ENCODE measurements around the gene CDYL2.
A peak's percentile ranks its signal among the peaks of the same experiment; 100 is the strongest.

The CDYL2 gene

GRCh38 chr16:80807906-80808305 is 3.5 kb upstream of the CDYL2 start:
- no peak overlapping the region for H3K4me3 ChIP-seq (ENCODE audit: low read depth, low read length)
- peak; percentile 43 for DNase-seq (ENCODE audit: low read depth)
- TF ChIP-seq CTCF (IDR thresholded peaks at IDR 0.05; ENCODE audit: low read depth, low read length) (no peak), POLR2A (IDR thresholded peaks at IDR 0.05; ENCODE audit: extremely low read depth, insufficient read length) (no peak), MYC (IDR thresholded peaks at IDR 0.05; ENCODE audit: low read depth, low read length) (no peak), MAX (IDR thresholded peaks at IDR 0.05; ENCODE audit: low read depth, low read length) (no peak)

GRCh38 chr16:80806927-80807340 is 2.5 kb upstream of the CDYL2 start:
- peak; percentile 43 for DNase-seq (ENCODE audit: low read depth)
- H3K4me3 ChIP-seq (ENCODE audit: low read depth, low read length) = no peak overlapping the region
- TF ChIP-seq MYC (IDR thresholded peaks at IDR 0.05; ENCODE audit: low read depth, low read length) = no peak
- TF ChIP-seq CTCF (IDR thresholded peaks at IDR 0.05; ENCODE audit: low read depth, low read length) = no peak
- TF ChIP-seq MAX (IDR thresholded peaks at IDR 0.05; ENCODE audit: low read depth, low read length) = no peak
- TF ChIP-seq POLR2A (IDR thresholded peaks at IDR 0.05; ENCODE audit: extremely low read depth, insufficient read length) = no peak

- no peak for TF ChIP-seq MYC (IDR thresholded peaks at IDR 0.05; ENCODE audit: low read depth, low read length)
- TF ChIP-seq CTCF (IDR thresholded peaks at IDR 0.05; ENCODE audit: low read depth, low read length) = no peak
- no peak for TF ChIP-seq POLR2A (IDR thresholded peaks at IDR 0.05; ENCODE audit: extremely low read depth, insufficient read length)
- no peak for TF ChIP-seq MAX (IDR thresholded peaks at IDR 0.05; ENCODE audit: low read depth, low read length)
- no peak overlapping the region for H3K4me3 ChIP-seq (ENCODE audit: low read depth, low read length)
- DNase-seq (ENCODE audit: low read depth) = no peak
Measured at GRCh38 chr16:80806289-80806688, 1.9 kb upstream of the CDYL2 start.

- peak overlapping the region; percentile 32 for H3K4me3 ChIP-seq (ENCODE audit: low read depth, low read length)
- TF ChIP-seq POLR2A (IDR thresholded peaks at IDR 0.05; ENCODE audit: extremely low read depth, insufficient read length) (no peak), MYC (IDR thresholded peaks at IDR 0.05; ENCODE audit: low read depth, low read length) (no peak), MAX (IDR thresholded peaks at IDR 0.05; ENCODE audit: low read depth, low read length) (no peak), CTCF (IDR thresholded peaks at IDR 0.05; ENCODE audit: low read depth, low read length) (no peak)
- peak; percentile 34 for DNase-seq (ENCODE audit: low read depth)
Measured at GRCh38 chr16:80804056-80804525, 307 bp downstream of the CDYL2 start.

- DNase-seq (ENCODE audit: low read depth) = peak; percentile 22
- TF ChIP-seq MYC (IDR thresholded peaks at IDR 0.05; ENCODE audit: low read depth, low read length) (no peak), POLR2A (IDR thresholded peaks at IDR 0.05; ENCODE audit: extremely low read depth, insufficient read length) (no peak), CTCF (IDR thresholded peaks at IDR 0.05; ENCODE audit: low read depth, low read length) (no peak), MAX (IDR thresholded peaks at IDR 0.05; ENCODE audit: low read depth, low read length) (no peak)
- no peak overlapping the region for H3K4me3 ChIP-seq (ENCODE audit: low read depth, low read length)
Measured at GRCh38 chr16:80803339-80804055, 901 bp downstream of the CDYL2 start.

All from NB4 (cell line).